Measurements from ENCODE around the gene SEPTIN1.

Gene SEPTIN1

DNA sequence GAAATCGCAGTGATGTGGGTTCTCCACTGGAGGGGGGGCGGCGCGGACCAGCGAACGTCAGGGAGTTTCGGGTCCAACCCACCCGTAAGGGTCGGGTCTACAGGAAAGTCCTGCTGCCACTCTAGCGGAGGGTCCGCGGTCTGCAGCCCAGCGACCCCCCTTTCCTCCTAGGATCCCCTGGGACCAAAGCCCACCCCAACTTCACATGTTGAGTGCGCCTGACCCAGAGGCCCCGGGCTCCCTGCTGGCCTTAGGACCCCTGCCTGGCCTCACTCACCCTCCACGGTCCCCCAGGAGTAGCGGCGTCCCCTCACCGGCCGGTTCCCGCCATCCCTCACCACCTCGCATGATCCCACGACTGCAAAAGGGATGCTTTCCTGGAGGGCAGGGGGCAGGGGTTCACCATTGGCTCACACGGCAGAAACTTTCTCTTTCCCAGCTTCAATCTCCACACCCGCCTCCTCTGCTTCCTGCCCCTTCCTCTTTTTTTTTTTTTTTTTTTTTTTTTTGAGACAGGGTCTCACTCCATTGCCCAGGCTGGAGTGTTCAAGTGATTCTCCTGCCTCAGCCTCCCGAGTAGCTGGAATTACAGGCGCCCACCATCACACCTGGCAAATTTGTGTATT lies 3.1 kb downstream of the SEPTIN1 start:
- Histone ChIP-seq H3K36me3 (no peaks in the 10 kb centered on the region), H3K4me1 (peaks cover 0 to 26% (median 15%) of the 10 kb centered on the region in 4 donors), H3K9me3 (no peaks in the 10 kb centered on the region), H3K27me3 (no peaks in the 10 kb centered on the region), H3K27ac (peak overlapping the region; percentile 99 to 100), H3K4me3 (peak overlapping the region; percentile 70 to 91)
- TF ChIP-seq, protein P1, sequence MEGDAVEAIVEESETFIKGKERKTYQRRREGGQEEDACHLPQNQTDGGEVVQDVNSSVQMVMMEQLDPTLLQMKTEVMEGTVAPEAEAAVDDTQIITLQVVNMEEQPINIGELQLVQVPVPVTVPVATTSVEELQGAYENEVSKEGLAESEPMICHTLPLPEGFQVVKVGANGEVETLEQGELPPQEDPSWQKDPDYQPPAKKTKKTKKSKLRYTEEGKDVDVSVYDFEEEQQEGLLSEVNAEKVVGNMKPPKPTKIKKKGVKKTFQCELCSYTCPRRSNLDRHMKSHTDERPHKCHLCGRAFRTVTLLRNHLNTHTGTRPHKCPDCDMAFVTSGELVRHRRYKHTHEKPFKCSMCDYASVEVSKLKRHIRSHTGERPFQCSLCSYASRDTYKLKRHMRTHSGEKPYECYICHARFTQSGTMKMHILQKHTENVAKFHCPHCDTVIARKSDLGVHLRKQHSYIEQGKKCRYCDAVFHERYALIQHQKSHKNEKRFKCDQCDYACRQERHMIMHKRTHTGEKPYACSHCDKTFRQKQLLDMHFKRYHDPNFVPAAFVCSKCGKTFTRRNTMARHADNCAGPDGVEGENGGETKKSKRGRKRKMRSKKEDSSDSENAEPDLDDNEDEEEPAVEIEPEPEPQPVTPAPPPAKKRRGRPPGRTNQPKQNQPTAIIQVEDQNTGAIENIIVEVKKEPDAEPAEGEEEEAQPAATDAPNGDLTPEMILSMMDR (IDR thresholded peaks at IDR 0.05), result no peak
- DNase-seq, result no peak
- intact Hi-C loops (cut with DNase I; ENCODE audit: low total_unique reads), result loop anchor here (2.0 kb wide), 1 partner anchor 16 kb away; the partner anchor contains the start of gene ZNF48

DNA sequence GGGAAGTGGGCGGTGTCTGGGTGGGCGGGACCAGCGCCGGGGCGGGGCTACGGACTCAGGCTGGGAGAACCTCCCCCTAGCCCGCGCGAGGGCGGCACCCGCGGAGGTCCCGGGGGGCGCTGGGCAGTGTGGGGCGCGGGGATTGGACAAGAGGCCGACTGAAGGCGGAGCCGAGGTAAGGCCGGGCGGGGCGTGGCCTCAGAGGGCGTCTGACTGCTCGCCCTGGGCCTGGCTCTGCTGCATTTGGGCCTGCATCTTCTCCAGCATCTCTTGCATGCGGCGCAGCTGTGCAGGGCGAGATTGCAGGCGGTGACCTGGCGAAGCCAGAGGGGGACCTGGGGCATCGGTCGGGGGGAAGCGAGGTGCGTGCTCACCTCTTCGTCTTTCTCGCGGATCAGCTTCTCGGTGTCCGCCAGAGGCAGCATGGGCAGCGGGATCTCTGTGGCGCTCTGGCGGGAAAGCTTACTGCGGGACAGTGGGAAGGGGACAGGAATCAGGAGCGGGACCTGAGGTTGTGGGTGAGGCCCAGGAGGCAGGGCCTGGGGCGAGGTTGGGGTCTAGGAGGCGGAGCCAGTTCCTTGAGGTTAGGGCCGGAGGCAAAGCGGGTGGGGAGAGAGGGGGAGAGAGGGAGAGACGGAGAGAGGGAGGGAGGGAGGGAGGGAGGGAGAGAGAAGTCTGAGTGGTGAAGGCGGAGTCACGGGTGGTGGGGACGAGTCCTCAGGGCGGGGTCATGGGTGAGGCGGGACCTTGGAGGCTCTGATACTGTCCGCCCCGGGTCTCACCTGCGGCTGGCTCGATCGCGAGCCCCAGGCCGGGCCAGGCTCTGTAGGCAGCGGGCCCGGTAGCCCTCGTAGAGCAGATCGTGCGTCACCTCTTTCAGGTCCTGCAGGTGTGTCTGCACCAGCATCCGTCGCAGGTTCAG lies 3.9 kb downstream of the SEPTIN1 start:
- TF ChIP-seq, protein P1 (IDR thresholded peaks at IDR 0.05), result no peak
- Histone ChIP-seq H3K27me3 (no peaks in the 10 kb centered on the region), H3K36me3 (no peaks in the 10 kb centered on the region), H3K4me1 (peaks cover 0 to 26% (median 15%) of the 10 kb centered on the region in 4 donors), H3K4me3 (peak overlapping the region; percentile 70 to 91), H3K9me3 (no peaks in the 10 kb centered on the region), H3K27ac (peak overlapping the region; percentile 99 to 100)
- peak; percentile 98 to 100 for DNase-seq
- intact Hi-C loops (cut with DNase I; ENCODE audit: low total_unique reads), result loop anchor here (2.0 kb wide), 1 partner anchor 16 kb away; the partner anchor contains the start of gene ZNF48

DNA sequence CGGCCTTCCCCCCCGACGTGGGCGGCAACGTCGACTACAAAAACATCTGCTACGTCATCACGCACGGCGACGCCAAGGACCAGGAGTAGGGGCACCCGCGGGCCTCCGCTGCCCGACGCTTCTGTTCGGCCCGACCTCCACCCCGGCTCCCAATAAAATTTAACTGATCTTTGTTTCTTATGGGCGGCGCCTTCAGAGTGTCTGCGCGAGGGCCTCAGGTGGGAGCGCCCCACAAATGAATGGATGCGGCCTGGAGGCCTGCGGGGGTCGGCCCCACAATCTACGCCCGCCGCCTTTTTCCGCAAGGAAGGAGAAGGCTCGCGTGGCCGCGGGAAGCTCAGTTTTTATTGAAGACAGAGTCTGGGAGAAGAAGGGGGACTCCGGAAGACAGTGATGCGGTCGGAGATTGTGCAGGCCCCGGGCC lies 4.5 kb downstream of the SEPTIN1 start:
- H3K4me1 ChIP-seq, result peaks cover 0 to 26% (median 15%) of the 10 kb centered on the region in 4 donors
- H3K9me3 ChIP-seq, result no peaks in the 10 kb centered on the region
- peak; percentile 97 for DNase-seq
- H3K27ac ChIP-seq, result peak overlapping the region; percentile 99 to 100
- intact Hi-C loops (cut with DNase I; ENCODE audit: low total_unique reads), result loop anchor here (2.0 kb wide), 1 partner anchor 17 kb away; the partner anchor contains the start of gene ZNF48
- H3K4me3 ChIP-seq, result peak overlapping the region; percentile 70 to 91
- H3K36me3 ChIP-seq, result no peaks in the 10 kb centered on the region
- TF ChIP-seq, protein P1 (IDR thresholded peaks at IDR 0.05), result peak in 1 of 2 experiments; percentile 7
- H3K27me3 ChIP-seq, result no peaks in the 10 kb centered on the region

DNA sequence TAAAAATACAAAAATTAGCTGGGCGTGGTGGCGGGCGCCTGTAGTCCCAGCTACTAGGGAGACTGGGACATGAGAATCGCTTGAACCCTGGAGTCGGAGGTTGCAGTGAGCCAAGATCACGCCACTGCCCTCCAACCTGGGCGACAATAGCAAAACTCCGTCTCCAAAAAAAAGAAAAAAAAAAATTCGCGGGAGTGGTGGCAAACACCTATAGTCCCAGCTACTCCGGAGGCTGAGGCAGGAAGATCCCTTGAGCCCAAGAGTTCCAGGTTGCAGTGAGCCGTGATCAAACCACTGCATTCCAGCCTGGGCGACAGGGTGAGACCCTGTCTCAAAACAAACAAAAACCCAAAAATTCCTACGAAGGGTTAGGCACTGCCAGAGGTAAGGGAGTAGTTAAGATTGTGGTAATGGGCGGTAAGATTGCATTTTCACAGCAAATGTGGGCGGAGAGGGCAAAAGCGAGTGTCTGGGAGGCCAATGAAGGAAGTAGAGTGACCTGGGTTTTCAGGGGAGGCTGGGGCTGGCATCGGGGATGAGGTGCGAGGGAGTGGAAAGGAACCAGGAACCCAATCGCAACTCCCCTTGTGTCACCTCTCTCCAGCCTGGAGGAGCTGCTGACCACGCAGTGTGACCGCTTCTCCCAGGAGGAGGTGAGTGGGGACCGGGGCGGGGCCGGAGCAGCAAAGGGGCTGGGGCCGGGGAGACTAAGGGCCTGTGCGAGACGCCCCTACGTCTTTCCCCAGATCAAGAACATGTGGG lies 5.1 kb downstream of the SEPTIN1 start:
- peak overlapping the region; percentile 99 to 100 for H3K27ac ChIP-seq
- TF ChIP-seq, protein P1 (IDR thresholded peaks at IDR 0.05), result no peak
- peak overlapping the region; percentile 70 to 91 for H3K4me3 ChIP-seq
- DNase-seq, result peak in 1 of 2 donors; percentile 63
- H3K27me3 ChIP-seq, result no peaks in the 10 kb centered on the region
- no peaks in the 10 kb centered on the region for H3K36me3 ChIP-seq
- intact Hi-C loops (cut with DNase I; ENCODE audit: low total_unique reads), result no loop called here
- peaks cover 0 to 26% (median 15%) of the 10 kb centered on the region in 4 donors for H3K4me1 ChIP-seq
- no peaks in the 10 kb centered on the region for H3K9me3 ChIP-seq

DNA sequence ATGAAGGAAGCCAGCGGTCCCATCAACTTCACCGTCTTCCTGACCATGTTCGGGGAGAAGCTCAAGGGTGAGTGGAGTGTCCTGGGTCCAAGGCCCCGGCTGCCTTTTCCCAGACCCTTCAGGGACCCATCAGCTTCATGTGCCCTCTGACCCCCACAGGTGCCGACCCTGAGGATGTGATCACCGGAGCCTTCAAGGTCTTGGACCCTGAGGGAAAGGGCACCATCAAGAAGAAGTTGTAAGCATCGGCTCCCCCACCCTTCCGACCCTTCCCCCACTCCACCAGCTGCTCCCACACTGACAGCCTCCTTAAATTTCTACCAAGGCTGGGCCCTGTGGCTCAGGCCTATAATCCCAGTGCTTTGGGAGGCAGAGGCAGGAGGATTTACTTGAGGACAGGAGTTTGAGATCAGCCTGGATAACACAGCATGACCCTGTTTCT lies 5.9 kb downstream of the SEPTIN1 start:
- intact Hi-C loops (cut with DNase I; ENCODE audit: low total_unique reads), result no loop called here
- DNase-seq, result peak in 1 of 2 donors; percentile 64
- Histone ChIP-seq H3K36me3 (no peaks in the 10 kb centered on the region), H3K4me1 (peaks cover 0 to 27% (median 15%) of the 10 kb centered on the region in 4 donors), H3K27me3 (no peaks in the 10 kb centered on the region), H3K27ac (peak overlapping the region; percentile 99 to 100), H3K4me3 (no peak overlapping the region), H3K9me3 (no peaks in the 10 kb centered on the region)
- TF ChIP-seq, protein P1 (IDR thresholded peaks at IDR 0.05), result no peak

Data from tibial artery (tissue), 4 donors.